Thyroid gland (tissue), 4 donors: ENCODE data around the gene ARSJ.

Experiments used
- POLR2A ChIP-seq, 2 donors: fragments of 450-650 bp; IDR thresholded peaks; one replicate each; pipeline ENCODE4 v1.6.1; 2017; ENCODE audit warnings: antibody characterized with exemption in 2 of 2, mild to moderate bottlenecking in 2 of 2, moderate library complexity in 1 of 2
- TF ChIP-seq, protein P1 (sequence below), 6 experiments: fragments of 200-600 bp in 3 of 6; fragments of 450-650 bp in 3 of 6; sonication (generic) in 3 of 6; IDR thresholded peaks; one replicate each; pipeline ENCODE4 v1.5.1; 2016 to 2019; ENCODE audit warnings: antibody characterized with exemption in 6 of 6, mild to moderate bottlenecking in 2 of 6, inconsistent platforms in 1 of 6, moderate library complexity in 1 of 6

DNA sequence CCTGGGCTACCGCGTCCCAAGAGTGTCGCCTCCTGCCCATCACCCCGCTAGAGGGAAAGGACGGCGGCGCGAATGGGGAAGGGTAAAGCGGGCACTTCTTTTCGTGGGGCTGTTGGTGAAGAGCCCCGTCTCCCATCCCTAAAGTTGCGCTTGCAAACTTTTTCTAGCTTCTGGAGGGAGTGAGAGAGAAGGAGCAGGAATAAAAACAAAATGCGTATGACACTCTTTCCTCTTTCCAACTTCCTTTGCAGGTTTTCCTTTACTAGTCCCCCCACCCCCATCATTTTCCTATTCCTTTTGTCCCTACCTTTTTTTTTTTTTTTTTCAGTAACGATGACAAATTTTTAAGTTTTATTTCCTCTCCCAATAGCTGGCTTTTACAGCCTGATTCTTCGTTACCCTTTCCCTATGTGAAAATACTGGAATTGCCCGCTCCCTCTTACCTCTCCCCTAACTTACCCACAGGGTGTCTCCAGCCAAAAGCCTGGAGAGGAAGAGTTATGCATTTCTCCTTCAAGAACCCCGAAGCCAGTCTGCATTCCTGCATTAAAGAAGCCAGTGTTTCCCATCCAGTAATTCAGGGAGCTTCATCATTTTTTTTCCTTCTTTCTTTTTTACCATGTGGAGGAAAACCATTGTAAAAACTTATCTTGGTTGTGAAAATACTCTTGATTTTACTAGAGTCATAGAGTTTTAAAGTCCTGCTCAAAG, 613 bp upstream of the ARSJ start:
- TF ChIP-seq, protein P1, sequence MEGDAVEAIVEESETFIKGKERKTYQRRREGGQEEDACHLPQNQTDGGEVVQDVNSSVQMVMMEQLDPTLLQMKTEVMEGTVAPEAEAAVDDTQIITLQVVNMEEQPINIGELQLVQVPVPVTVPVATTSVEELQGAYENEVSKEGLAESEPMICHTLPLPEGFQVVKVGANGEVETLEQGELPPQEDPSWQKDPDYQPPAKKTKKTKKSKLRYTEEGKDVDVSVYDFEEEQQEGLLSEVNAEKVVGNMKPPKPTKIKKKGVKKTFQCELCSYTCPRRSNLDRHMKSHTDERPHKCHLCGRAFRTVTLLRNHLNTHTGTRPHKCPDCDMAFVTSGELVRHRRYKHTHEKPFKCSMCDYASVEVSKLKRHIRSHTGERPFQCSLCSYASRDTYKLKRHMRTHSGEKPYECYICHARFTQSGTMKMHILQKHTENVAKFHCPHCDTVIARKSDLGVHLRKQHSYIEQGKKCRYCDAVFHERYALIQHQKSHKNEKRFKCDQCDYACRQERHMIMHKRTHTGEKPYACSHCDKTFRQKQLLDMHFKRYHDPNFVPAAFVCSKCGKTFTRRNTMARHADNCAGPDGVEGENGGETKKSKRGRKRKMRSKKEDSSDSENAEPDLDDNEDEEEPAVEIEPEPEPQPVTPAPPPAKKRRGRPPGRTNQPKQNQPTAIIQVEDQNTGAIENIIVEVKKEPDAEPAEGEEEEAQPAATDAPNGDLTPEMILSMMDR (IDR thresholded peaks at IDR 0.05): no peak
- TF ChIP-seq POLR2A (IDR thresholded peaks at IDR 0.05): no peak
